H1 (cell line): ENCODE results near the gene PCBP4. TPM values are rescaled to one million over a fixed set of nuclear protein-coding genes. Genes with fewer than 3 reads are reported as not detected.

Experiments used
- CREB1 ChIP-seq: IDR thresholded peaks from 2 replicates; pipeline ENCODE4 v1.6.1; 2012; ENCODE audit warnings: inconsistent platforms
- CTBP2 ChIP-seq: IDR thresholded peaks from 2 replicates; pipeline ENCODE4 v1.7.0; 2011; ENCODE audit warnings: borderline replicate concordance, mild to moderate bottlenecking, moderate library complexity, mixed read lengths, low read length; ENCODE audit not compliant: insufficient read depth, insufficient read length
- GTF2F1 ChIP-seq: IDR thresholded peaks from 2 replicates; pipeline ENCODE4 v1.6.1; 2012; ENCODE audit warnings: low read depth, low read length, improper control_type of control experiment, borderline replicate concordance
- SIN3A ChIP-seq, 2 experiments: IDR thresholded peaks in 1 of 2; conservative IDR thresholded peaks in 1 of 2; 2 replicates each; pipeline ENCODE4 v1.6.1; 2011 to 2012; ENCODE audit warnings: low read length in 2 of 2, improper control_type of control experiment in 1 of 2, low read depth in 1 of 2, mild to moderate bottlenecking in 1 of 2
- SP4 ChIP-seq: IDR thresholded peaks from 2 replicates; pipeline ENCODE4 v1.6.1; 2012; ENCODE audit warnings: low read length, inconsistent platforms
- TAF1 ChIP-seq: IDR thresholded peaks from 2 replicates; pipeline ENCODE4 v1.6.1; 2011; ENCODE audit warnings: mild to moderate bottlenecking, low read depth, low read length
- TAF7 ChIP-seq: optimal IDR thresholded peaks from 2 replicates; pipeline ENCODE3; 2011; ENCODE audit warnings: low read depth, mild to moderate bottlenecking, inconsistent platforms, low read length, moderate library complexity, borderline replicate concordance
- polyA plus RNA-seq, 7 experiments: library from polyadenylated mRNA; depleted of rRNA in 3 of 7; stranded (reverse) in 5 of 7; unstranded in 2 of 7; fragments of >200 nt in 5 of 7; fragments of 200-250 nt in 2 of 7; gene quantifications; 1 replicate in 5 of 7; 2 replicates in 1 of 7; 4 replicates in 1 of 7; pipeline versions ENCODE4 v1.2.1 to v1.2.3, GENCODE V29; 2011 to 2013; ENCODE audit warnings: missing spikeins in 2 of 7, mixed read lengths in 2 of 7
- total RNA-seq: library from RNA; stranded (reverse); fragmentation: NEBNext Ultra II Directional; extraction: Animal tissue kit (Norgen Biotek cat#: 25700); gene quantifications from 2 replicates; pipeline ENCODE4 v1.2.1, GENCODE V29; 2021
- TF ChIP-seq, protein P1 (sequence below): IDR thresholded peaks from 2 replicates; pipeline ENCODE4 v1.6.1; 2011; ENCODE audit warnings: low read depth, mild to moderate bottlenecking, low read length; ENCODE audit not compliant: insufficient read depth

The PCBP4 gene
- total and polyA plus RNA-seq, 2 of the 8 experiments (the other 6 are each of a cell fraction or from before 2014, with no cell fraction given): 16.4 to 34.1 TPM

DNA sequence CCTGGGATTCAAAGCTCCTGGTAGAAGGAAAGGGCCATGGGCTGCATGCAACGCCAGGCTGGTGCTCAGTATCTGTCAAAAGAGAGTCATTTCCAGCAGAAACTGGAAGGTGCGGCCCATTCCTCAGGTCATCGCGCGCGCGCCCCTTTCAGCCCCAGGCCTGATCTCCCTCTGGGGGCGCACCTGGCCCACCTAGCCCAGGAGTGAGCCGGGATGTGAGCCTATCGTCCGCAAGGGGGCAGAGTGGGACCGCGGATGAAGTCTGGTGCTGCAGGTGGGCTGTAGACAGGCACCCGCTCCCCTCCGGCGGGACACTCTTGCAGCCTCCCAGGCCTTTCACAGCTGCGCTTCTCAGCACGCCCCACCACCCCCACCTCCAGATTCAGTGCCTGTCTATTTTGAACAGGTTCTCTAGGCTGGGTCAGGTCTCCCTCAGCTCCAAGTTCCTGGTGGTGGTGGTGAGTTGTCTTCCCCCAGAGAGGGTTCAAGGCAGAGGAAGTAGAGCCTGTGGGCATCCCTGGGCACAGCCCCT is 34.3 kb upstream of the PCBP4 start (continued):
- TF ChIP-seq TAF1 (no peak), TAF7 (peak; percentile 65), CTBP2 (no peak), CREB1 (peak; percentile 80), SP4 (no peak), SIN3A (conservative IDR thresholded peaks at IDR 0.05 in 1 of 2, IDR thresholded peaks at IDR 0.05 in 1 of 2; ENCODE audit: low read depth in 1 of 2, low read length in 2 of 2) (peak; percentile 75; a peak in 2 of 4 replicates), GTF2F1 (no peak)
- TF ChIP-seq, protein P1, sequence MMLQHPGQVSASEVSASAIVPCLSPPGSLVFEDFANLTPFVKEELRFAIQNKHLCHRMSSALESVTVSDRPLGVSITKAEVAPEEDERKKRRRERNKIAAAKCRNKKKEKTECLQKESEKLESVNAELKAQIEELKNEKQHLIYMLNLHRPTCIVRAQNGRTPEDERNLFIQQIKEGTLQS: peak; percentile 49; the same call in 1 of the 2 replicates
- TF ChIP-seq, all 59 proteins: peak for 17
